Measurements from ENCODE around the gene PIGS.

GRCh38 chr17:28579526-28579925 is 8.2 kb upstream of the PIGS start:
- no peak for TF ChIP-seq EZH2 (IDR thresholded peaks at IDR 0.05; ENCODE audit: borderline replicate concordance, insufficient read depth, low read depth, low read length, poor library complexity, severe bottlenecking)
- TF ChIP-seq, protein P1, sequence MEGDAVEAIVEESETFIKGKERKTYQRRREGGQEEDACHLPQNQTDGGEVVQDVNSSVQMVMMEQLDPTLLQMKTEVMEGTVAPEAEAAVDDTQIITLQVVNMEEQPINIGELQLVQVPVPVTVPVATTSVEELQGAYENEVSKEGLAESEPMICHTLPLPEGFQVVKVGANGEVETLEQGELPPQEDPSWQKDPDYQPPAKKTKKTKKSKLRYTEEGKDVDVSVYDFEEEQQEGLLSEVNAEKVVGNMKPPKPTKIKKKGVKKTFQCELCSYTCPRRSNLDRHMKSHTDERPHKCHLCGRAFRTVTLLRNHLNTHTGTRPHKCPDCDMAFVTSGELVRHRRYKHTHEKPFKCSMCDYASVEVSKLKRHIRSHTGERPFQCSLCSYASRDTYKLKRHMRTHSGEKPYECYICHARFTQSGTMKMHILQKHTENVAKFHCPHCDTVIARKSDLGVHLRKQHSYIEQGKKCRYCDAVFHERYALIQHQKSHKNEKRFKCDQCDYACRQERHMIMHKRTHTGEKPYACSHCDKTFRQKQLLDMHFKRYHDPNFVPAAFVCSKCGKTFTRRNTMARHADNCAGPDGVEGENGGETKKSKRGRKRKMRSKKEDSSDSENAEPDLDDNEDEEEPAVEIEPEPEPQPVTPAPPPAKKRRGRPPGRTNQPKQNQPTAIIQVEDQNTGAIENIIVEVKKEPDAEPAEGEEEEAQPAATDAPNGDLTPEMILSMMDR (IDR thresholded peaks at IDR 0.05) = no peak
